ENCODE data around the gene WDR91. TPM values are rescaled to one million over a fixed set of nuclear protein-coding genes. Genes with fewer than 3 reads are reported as not detected.
A peak's percentile ranks its signal among the peaks of the same experiment; 100 is the strongest.

Gene WDR91
- total RNA-seq, 1 donor from 2014 or later = 27.1 TPM

GRCh38 chr7:135195968-135196629 lies 15.2 kb downstream of the WDR91 start:
- no peak for ATAC-seq
- DNase-seq = no peak
- no peaks in the 10 kb centered on the region for H3K27me3 ChIP-seq (ENCODE audit: low read depth)

GRCh38 chr7:135195156-135195555 lies 16.2 kb downstream of the WDR91 start:
- ATAC-seq (no peak), DNase-seq (no peak)
- Histone ChIP-seq H3K36me3 (peaks cover 99% of the 10 kb centered on the region), H3K4me3 (no peak overlapping the region), H3K27ac (no peak overlapping the region), H3K4me1 (no peaks in the 10 kb centered on the region), H3K27me3 (ENCODE audit: low read depth) (no peaks in the 10 kb centered on the region), H3K9me3 (no peaks in the 10 kb centered on the region)
- TF ChIP-seq CTCF (IDR thresholded peaks at IDR 0.05) = no peak
- intact Hi-C loops (cut with DNase I) = no loop called here

More at GRCh38 chr7:135195968-135196629, 15.2 kb downstream of the WDR91 start:
- TF ChIP-seq CTCF (IDR thresholded peaks at IDR 0.05) = no peak
- H3K4me1 ChIP-seq = no peaks in the 10 kb centered on the region
- peaks cover 99% of the 10 kb centered on the region for H3K36me3 ChIP-seq
- intact Hi-C loops (cut with DNase I) = no loop called here
- no peak overlapping the region for H3K27ac ChIP-seq
- no peaks in the 10 kb centered on the region for H3K9me3 ChIP-seq
- no peak overlapping the region for H3K4me3 ChIP-seq

GRCh38 chr7:135194494-135195095 lies 16.7 kb downstream of the WDR91 start:
- no peak overlapping the region for H3K27ac ChIP-seq
- no peaks in the 10 kb centered on the region for H3K27me3 ChIP-seq (ENCODE audit: low read depth)
- DNase-seq (no peak), ATAC-seq (no peak)
- H3K4me1 ChIP-seq = no peaks in the 10 kb centered on the region
- H3K4me3 ChIP-seq = no peak overlapping the region
- intact Hi-C loops (cut with DNase I) = no loop called here
- no peak for TF ChIP-seq CTCF (IDR thresholded peaks at IDR 0.05)
- H3K9me3 ChIP-seq = no peaks in the 10 kb centered on the region
- peaks cover 99% of the 10 kb centered on the region for H3K36me3 ChIP-seq

GRCh38 chr7:135193615-135194081 lies 17.7 kb downstream of the WDR91 start:
- no peak for TF ChIP-seq CTCF (IDR thresholded peaks at IDR 0.05)
- intact Hi-C loops (cut with DNase I) = no loop called here
- Histone ChIP-seq H3K27me3 (ENCODE audit: low read depth) (no peaks in the 10 kb centered on the region), H3K27ac (no peak overlapping the region), H3K36me3 (peaks cover 100% of the 10 kb centered on the region), H3K9me3 (no peaks in the 10 kb centered on the region), H3K4me1 (no peaks in the 10 kb centered on the region), H3K4me3 (no peak overlapping the region)
- DNase-seq (no peak), ATAC-seq (peak in 1 of 2 donors; percentile 42)

GRCh38 chr7:135192914-135193536 lies 18.3 kb downstream of the WDR91 start:
- H3K27ac ChIP-seq = no peak overlapping the region
- H3K4me1 ChIP-seq = no peaks in the 10 kb centered on the region
- H3K36me3 ChIP-seq = peaks cover 100% of the 10 kb centered on the region
- ATAC-seq (no peak), DNase-seq (no peak)
- no peaks in the 10 kb centered on the region for H3K9me3 ChIP-seq
- H3K4me3 ChIP-seq = no peak overlapping the region
- H3K27me3 ChIP-seq (ENCODE audit: low read depth) = no peaks in the 10 kb centered on the region
- TF ChIP-seq CTCF (IDR thresholded peaks at IDR 0.05) = no peak
- intact Hi-C loops (cut with DNase I) = no loop called here
